Stimulated activated naive CD4-positive, alpha-beta T cell (primary cell): ENCODE data around the gene EYA4.

Experiments
- DNase-seq, 6 experiments: peaks; one replicate each; lab custom pipeline; 2025; lab: John Stamatoyannopoulos, UW

EYA4 gene

DNA sequence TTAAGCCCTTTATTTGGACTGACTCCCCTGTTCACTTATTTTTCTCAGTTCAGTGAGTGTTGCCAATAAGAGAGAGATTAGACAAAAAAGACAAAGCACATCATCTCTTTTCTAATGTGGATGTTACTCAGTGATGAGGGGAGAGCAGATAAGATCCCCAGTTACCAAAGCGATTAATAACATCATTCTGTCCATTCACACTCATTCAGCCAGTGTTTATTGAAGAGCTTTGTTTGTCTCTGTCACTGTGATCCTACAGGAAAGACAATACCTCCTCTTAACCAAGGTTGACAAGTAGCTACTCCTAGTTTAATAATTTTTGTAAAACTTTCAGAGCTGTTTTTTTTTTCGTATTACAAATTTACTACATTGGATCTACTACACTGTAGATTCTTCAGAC lies 163.0 kb downstream of the EYA4 start:
- no peak for DNase-seq

GRCh38 chr6:133404728-133405127 lies 163.6 kb downstream of the EYA4 start:
- no peak for DNase-seq

DNA sequence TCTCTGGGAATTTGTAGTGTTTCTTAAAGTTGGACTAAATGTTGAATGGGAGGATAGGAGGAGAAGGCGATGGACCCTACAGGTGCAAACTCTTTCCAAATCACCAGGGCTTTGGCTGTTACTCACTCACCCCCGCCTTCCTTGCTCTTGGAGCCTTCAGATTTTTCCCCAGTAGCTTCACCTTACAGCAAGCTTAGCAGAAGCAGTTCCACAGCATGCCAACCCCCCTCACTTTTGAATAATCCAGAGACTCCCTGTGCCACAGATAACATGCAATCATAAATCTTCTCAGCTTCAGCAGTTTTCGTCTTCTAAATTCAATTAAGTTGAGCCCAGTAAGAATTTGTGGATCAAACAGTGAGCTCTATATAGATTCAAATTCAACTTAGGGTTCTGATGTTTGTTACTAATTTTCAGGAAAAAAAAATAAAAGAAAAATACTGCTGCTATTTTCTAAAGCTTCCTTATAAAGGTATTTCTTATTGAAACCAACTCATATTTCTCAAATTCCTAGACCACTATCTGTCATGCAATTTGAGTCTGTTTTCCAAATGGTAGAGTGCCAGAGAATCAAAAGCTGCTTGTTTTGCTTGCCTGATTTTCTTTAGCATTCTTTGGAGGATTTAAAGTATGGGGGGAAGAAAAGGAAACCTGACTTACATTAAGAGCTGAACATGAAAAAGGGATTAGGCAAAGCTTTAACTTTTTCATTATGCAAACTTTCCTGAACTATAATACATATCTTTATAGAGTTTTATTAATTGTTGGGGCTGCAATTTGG lies 166.4 kb downstream of the EYA4 start:
- DNase-seq: no peak

DNA sequence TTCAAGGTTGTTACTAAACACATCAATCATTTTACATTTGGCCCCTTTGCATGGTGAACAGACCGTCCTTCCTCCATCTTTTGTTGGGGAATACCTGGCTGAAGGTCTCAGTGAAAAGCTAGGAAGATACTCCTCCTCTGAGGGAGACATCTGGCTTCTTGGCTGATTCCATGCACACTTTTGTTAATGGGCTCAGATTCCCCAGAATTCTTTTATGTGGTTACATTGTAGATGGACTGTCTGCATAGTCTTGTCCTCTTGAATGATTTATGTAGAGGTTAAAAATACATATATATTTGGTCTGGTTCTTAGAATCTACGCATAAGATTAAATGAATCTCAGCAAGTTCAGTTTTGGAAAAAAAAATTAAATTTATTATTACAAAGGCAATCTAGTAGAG lies 167.0 kb downstream of the EYA4 start:
- no peak for DNase-seq

DNA sequence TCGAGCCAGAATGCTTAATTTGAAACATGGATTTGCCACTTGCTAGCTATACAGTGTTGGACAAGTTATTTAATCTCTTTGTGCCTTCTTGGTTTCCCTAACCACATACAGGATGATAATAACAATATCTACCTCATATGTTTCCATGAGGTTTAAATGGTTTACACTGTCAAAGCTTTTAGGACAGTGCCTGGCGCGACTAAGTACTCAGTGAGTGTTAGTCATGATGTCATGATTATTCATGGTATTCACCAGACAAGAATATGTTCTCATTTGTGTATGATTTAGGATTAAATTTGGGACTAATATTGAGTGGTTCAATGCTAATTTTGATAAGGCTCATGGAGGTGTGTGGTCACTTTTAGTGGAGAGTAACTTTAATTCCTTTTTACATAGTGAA lies 167.4 kb downstream of the EYA4 start:
- DNase-seq: no peak

GRCh38 chr6:133410638-133411435 lies 169.7 kb downstream of the EYA4 start:
- DNase-seq: no peak

- no peak for DNase-seq
Observed at GRCh38 chr6:133411757-133412156, 170.6 kb downstream of the EYA4 start.

- no peak for DNase-seq
Observed at GRCh38 chr6:133415262-133415661, 174.1 kb downstream of the EYA4 start.

DNA sequence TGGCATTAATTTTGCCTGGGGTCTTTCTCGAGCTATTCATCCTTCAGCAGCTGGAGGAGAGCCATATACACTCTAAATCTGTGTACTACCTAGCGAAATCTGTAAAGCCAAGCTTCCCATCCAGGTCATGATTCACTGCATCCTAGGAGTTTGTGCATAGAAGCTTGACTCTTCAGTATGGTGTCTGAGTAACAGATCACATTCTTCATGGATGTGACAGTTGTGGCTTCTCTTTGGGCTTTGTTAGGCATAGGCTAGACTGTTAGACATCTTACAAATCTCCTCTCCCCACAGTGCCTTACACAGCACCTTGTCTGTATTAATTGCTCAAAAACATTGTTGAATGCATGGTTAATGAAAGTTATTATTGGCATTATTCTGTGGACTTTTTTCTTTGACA lies 177.0 kb downstream of the EYA4 start:
- no peak for DNase-seq

DNA sequence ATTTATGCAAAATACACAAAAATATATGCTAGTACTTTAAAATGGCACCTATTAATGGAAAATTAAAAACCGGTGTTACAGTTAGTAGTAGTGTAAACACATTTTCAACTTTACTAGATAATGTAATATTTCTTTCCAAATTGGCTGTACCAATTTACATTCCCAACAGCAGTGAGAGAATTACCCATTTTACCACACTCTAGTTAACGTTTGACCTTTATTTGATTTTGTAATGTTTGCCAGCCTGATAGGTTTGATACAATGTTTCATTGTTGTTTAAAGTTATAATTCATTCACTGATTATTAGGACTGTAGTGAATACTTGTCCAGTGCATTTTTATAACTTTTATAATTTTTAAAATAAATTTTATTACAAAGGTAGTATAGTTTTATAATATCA lies 182.1 kb downstream of the EYA4 start:
- DNase-seq: no peak

GRCh38 chr6:133424359-133424758 lies 183.2 kb downstream of the EYA4 start:
- no peak for DNase-seq

GRCh38 chr6:133426038-133426437 lies 184.9 kb downstream of the EYA4 start:
- DNase-seq: no peak

DNA sequence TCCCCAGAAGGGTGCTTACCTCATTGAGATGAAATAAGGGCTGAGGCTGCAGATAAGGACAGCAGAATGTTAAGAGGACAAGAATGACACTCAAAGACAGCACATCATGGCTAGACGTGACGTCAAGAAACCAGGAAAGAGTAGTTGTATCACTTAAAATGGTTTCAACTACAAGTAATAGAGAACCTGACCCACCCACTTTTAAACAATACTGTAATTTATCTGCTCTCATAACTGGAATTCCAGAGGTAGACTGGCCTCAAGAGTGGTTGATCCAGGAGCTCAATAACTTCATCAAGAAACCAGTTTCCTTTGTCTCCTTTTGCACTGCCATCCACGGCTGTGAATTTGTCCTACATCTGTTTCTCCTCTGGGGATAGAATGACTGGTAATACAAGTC lies 187.1 kb downstream of the EYA4 start:
- no peak for DNase-seq

DNA sequence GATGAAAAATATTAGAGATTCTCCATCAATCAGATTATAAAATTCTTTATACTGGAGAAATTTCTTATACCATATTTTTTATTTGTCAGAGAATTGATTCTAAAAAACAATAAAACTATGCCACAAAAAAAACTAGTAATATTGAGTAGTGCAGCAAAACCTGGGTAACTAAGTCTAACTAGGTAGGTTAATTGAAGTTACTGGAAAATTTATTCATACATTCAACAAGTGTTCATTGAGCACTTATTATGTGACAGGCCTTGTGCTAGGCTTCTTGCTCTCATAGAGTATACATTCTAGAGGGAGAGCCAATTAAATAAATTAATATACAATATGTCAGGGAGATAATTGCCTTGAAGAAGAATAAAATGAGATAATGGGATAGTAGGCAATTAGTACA lies 189.4 kb downstream of the EYA4 start:
- DNase-seq: no peak

DNA sequence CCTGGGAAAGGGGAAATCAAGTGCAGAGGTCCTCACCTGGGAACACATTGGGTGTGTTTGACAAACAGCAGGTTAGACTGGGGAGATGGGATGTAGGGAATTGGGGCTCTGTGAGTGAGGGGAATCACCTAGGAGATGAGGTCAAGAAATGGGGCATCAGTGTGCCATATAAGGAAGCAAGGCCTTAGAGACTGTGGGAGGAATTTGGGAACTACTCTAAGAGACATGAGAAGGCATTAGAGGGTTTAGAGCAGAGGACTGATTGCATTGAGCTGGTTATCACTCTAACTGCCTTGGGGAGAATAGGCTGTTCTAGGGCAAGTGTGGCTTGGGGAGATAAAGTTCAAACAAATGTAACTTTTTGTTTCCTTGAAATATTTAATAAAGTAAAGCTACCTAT lies 189.9 kb downstream of the EYA4 start:
- DNase-seq: no peak

- DNase-seq: no peak
Observed at GRCh38 chr6:133432021-133432989, 191.1 kb downstream of the EYA4 start.

- DNase-seq: no peak
Observed at GRCh38 chr6:133435065-133435728, 194.0 kb downstream of the EYA4 start.

- DNase-seq: no peak
Observed at GRCh38 chr6:133436652-133437051, 195.5 kb downstream of the EYA4 start.

DNA sequence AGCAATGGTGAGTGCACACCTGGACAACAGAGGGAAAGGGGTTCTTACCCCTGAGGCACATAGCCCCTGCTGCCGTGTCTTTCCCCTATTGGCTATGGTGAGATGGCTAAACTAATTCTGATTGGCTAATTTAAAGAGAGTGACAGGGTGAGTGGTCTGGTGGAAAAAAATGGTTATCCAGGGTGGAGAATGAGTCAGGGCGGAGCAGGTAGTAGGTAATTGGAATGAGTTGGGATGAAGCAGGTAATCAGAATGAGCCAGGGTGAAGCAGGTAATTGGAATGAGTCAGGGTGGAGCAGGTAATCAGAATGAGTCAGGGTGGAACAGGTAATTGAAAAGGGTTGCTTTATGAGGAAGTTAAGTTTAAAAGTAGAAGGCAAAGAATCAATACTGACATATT lies 200.3 kb downstream of the EYA4 start:
- no peak for DNase-seq

- DNase-seq: no peak
Observed at GRCh38 chr6:133446789-133447188, 205.6 kb downstream of the EYA4 start.

DNA sequence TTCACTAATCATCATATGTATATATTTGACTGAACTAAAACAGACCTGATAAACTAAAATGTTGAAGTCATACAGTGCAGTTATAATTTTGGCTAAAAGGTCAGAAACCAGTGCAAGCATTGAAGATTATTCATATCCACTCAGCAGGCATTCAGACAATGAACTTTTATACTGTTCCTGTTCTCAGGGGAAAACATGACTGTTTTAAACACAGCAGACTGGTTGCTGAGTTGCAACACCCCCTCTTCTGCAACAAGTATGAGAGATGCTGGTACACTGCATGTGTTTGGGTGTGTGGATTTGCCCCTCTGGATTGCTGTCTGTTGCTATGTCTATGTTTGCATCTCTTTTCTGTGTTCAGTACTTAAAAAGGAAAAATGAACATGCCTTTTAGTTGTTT lies 206.8 kb downstream of the EYA4 start:
- no peak for DNase-seq

DNA sequence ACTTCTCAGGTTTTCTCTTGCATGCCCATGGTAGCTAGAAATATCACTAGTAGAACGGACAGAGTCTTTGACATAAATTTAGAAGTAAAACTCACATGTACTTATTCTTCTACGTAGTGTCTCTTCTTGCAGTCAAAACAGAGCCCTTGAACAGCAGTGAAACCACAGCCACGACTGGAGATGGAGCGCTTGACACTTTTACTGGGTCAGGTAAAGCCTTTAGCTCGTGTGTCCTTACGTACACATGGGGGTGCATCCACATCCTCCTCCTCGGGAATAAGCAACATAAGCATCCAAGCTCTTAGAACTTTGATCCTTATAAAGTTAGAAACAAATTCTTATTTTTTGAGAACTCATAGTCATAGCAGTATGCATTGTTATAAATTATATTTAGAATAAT lies 215.3 kb downstream of the EYA4 start:
- no peak for DNase-seq
